GM12878 (cell line): Measurements from ENCODE around the gene DIDO1. TPM values are rescaled to one million over a fixed set of nuclear protein-coding genes. Genes with fewer than 3 reads are reported as not detected.

ENCODE experiments used
- ATAC-seq: fragments of 200-7000 bp; cut with Tn5 transposase; 3 replicates; pipeline ENCODE4 v1.9.1; 2020; ENCODE audit warnings: mild to moderate bottlenecking, moderate library complexity
- BruUV-seq: library from RNA; stranded (reverse); fragments of 400-500 nt; replicated peaks from 2 replicates; lab custom pipeline; 2021; lab: Mats Ljungman, UMichigan
- CTCF ChIA-PET: fragments of 300-600 bp; sonication (Branson Sonifier 250); formaldehyde crosslinking; extraction: SDS; loops from one replicate; lab custom pipeline; 2021; ENCODE audit warnings: inconsistent platforms; lab: Yijun Ruan, JAX
- POLR2A ChIA-PET: fragments of 350-600 bp; formaldehyde crosslinking; extraction: SDS; loops from one replicate; lab custom pipeline; 2021; ENCODE audit warnings: inconsistent platforms; lab: Charles Lee
- RAD21 ChIA-PET: fragments of 300-600 bp; sonication (Branson Sonifier 250); formaldehyde crosslinking; loops from one replicate; lab custom pipeline; 2023; ENCODE audit warnings: antibody characterized with exemption; ENCODE audit not compliant: unreplicated experiment; lab: Charles Lee
- SMC1A ChIA-PET: fragments of 300-600 bp; sonication (Branson Sonifier 250); formaldehyde crosslinking; loops from one replicate; lab custom pipeline; 2023; ENCODE audit not compliant: unreplicated experiment, uncharacterized antibody; lab: Charles Lee
- DNase-seq: peaks from one replicate; pipeline ENCODE4 v3.0.0-alpha.2; 2011; ENCODE audit warnings: low read depth, low spot score
- FAIRE-seq: peaks from 3 replicates; lab custom pipeline; 2011; peaks lifted over from hg19 to GRCh38; lab: Jason Lieb, UNC
- H2AFZ ChIP-seq: 2 replicates; pipeline ENCODE4 v1.6.0; 2011; ENCODE audit warnings: low read depth, low read length, control low read depth; ENCODE audit not compliant: control insufficient read depth
- H3K27ac ChIP-seq: 2 replicates; pipeline ENCODE4 v1.5.1; 2011; ENCODE audit warnings: control low read depth; ENCODE audit not compliant: control insufficient read depth, insufficient read depth
- H3K27me3 ChIP-seq, 2 experiments: replicated peaks in 1 of 2; 2 replicates each; pipeline versions ENCODE4 v1.6.0 to v1.6.1; 2011; ENCODE audit warnings: low read length in 1 of 2; ENCODE audit not compliant: control insufficient read depth in 2 of 2, insufficient read depth in 2 of 2
- H3K36me3 ChIP-seq, 2 experiments: 2 replicates each; pipeline ENCODE4 v1.5.1; 2011; ENCODE audit warnings: low read length in 1 of 2; ENCODE audit not compliant: control insufficient read depth in 2 of 2, insufficient read depth in 2 of 2
- H3K4me1 ChIP-seq: 2 replicates; pipeline ENCODE4 v1.6.1; 2011; ENCODE audit warnings: mild to moderate bottlenecking, low read length, moderate library complexity, mixed read lengths; ENCODE audit not compliant: control insufficient read depth, insufficient read depth
- H3K4me2 ChIP-seq: 2 replicates; pipeline ENCODE4 v1.6.0; 2011; ENCODE audit warnings: control low read depth; ENCODE audit not compliant: control insufficient read depth, insufficient read depth
- H3K4me3 ChIP-seq: fragments of 200-600 bp; sonication (generic); 2 replicates; pipeline ENCODE4 v1.5.1; 2016
- H3K79me2 ChIP-seq: 2 replicates; pipeline ENCODE4 v1.6.0; 2011; ENCODE audit warnings: low read length; ENCODE audit not compliant: control insufficient read depth, insufficient read depth
- H3K9ac ChIP-seq: 2 replicates; pipeline ENCODE4 v1.8.0; 2011; ENCODE audit warnings: low read length, control low read depth, mixed read lengths; ENCODE audit not compliant: control insufficient read depth, insufficient read depth
- H3K9me3 ChIP-seq: replicated peaks from 3 replicates; pipeline ENCODE4 v1.5.1; 2011; ENCODE audit warnings: mild to moderate bottlenecking, low read length; ENCODE audit not compliant: control insufficient read depth, insufficient read depth
- H4K20me1 ChIP-seq: 2 replicates; pipeline ENCODE4 v1.6.0; 2011; ENCODE audit not compliant: control insufficient read depth, insufficient read depth
- ATF3 ChIP-seq: IDR thresholded peaks from 2 replicates; pipeline ENCODE4 v1.6.1; 2011; ENCODE audit warnings: low read depth, mild to moderate bottlenecking, low read length, moderate library complexity, borderline replicate concordance; ENCODE audit errors: extremely low read depth
- BACH1 ChIP-seq: fragments of 450-650 bp; IDR thresholded peaks from 2 replicates; pipeline ENCODE4 v1.6.1; 2017; ENCODE audit warnings: mild to moderate bottlenecking, borderline replicate concordance
- CBX5 ChIP-seq: sonication (generic); IDR thresholded peaks from 2 replicates; pipeline ENCODE4 v1.6.1; 2016; ENCODE audit warnings: low read depth, moderate library complexity, mild to moderate bottlenecking, inconsistent platforms
- KLF5 ChIP-seq: fragments of 450-650 bp; IDR thresholded peaks from 2 replicates; pipeline ENCODE4 v1.6.1; 2014; ENCODE audit warnings: mild to moderate bottlenecking; ENCODE audit not compliant: partially characterized antibody
- MLLT1 ChIP-seq: fragments of 450-650 bp; IDR thresholded peaks from 2 replicates; pipeline ENCODE4 v1.6.1; 2016; ENCODE audit warnings: mild to moderate bottlenecking
- MYB ChIP-seq: fragments of 150-350 bp; IDR thresholded peaks from 2 replicates; pipeline ENCODE4 v1.6.1; 2014; ENCODE audit warnings: mild to moderate bottlenecking, low read depth, low read length, borderline replicate concordance
- NRF1 ChIP-seq: conservative IDR thresholded peaks from 2 replicates; pipeline ENCODE4 v1.6.1; 2011; ENCODE audit warnings: mild to moderate bottlenecking, low read depth, low read length, improper control_type of control experiment
- TAF1 ChIP-seq: IDR thresholded peaks from 2 replicates; pipeline ENCODE4 v1.6.1; 2011; ENCODE audit warnings: mild to moderate bottlenecking, low read depth, low read length, borderline replicate concordance
- ZNF217 ChIP-seq: fragments of 450-650 bp; IDR thresholded peaks from 2 replicates; pipeline ENCODE4 v1.6.1; 2017; ENCODE audit warnings: antibody characterized with exemption, mild to moderate bottlenecking
- WGBS: methylation state at CpG from one replicate; pipeline ENCODE4 v1.1.6; 2016; ENCODE audit warnings: low lambda C conversion rate; ENCODE audit not compliant: insufficient replicate concordance, insufficient coverage; ENCODE audit errors: missing lambda C conversion rate; 5-methylcytosine and 5-hydroxymethylcytosine counted together
- in situ Hi-C: fragments of 300-500 bp; cut with MboI; formaldehyde crosslinking; loops from 9 replicates; pipeline ENCODE4 v1.14.3; 2018; ENCODE audit warnings: mixed read lengths
- intact Hi-C: fragments of 100-400 bp; cut with micrococcal nuclease; formaldehyde crosslinking; loops from one replicate; pipeline ENCODE4 v1.14.2; 2022; ENCODE audit not compliant: unreplicated experiment
- polyA plus RNA-seq, 11 experiments: library from polyadenylated mRNA; depleted of rRNA in 4 of 11; unstranded in 6 of 11; stranded (reverse) in 5 of 11; fragments of >200 nt; fragmentation: Nextera tagmentation in 4 of 11; fragmentation: Illumina TruSeq in 1 of 11; extraction: Ambion mirVana in 4 of 11; extraction: Trizol in 1 of 11; gene quantifications; 1 replicate in 1 of 11; 2 replicates in 10 of 11; pipeline versions ENCODE4 v1.2.1 to v1.2.3, GENCODE V29; 2011 to 2016; ENCODE audit warnings: inconsistent platforms in 2 of 11, missing spikeins in 2 of 11, low read depth in 1 of 11
- total RNA-seq, 4 experiments: library from RNA; depleted of rRNA in 3 of 4; stranded (reverse); fragments of >200 nt in 3 of 4; fragmentation: Illumina TruSeq in 1 of 4; extraction: Trizol in 1 of 4; gene quantifications; 2 replicates each; pipeline versions ENCODE4 v1.2.1 to v1.2.3, GENCODE V29; 2013 to 2021

DIDO1 gene
- total and polyA plus RNA-seq, 10 of the 15 experiments (the other 5 are each of a cell fraction or from before 2014, with no cell fraction given): 5.5 to 56.4 (median 38.4) TPM

GRCh38 chr20:62906647-62907375 is 19.5 kb downstream of the DIDO1 start:
- Histone ChIP-seq H3K79me2 (peaks cover 1% of the 10 kb centered on the region; the same call in 1 of the 2 replicates), H3K9me3 (no peaks in the 10 kb centered on the region), H4K20me1 (peaks cover 2% of the 10 kb centered on the region; the same call in 1 of the 2 replicates), H3K9ac (no peak overlapping the region), H3K27me3 (no peaks in the 10 kb centered on the region), H3K27ac (no peak overlapping the region), H3K4me3 (no peak overlapping the region), H3K4me2 (no peak overlapping the region), H3K4me1 (no peaks in the 10 kb centered on the region), H3K36me3 (peaks cover 51% of the 10 kb centered on the region in 2 experiments), H2AFZ (no peak overlapping the region)
- 92% methylated on average over 31 of the region's 31 CpGs for WGBS
- SMC1A ChIA-PET: interaction anchor here (1.1 to 2.3 kb wide), 5 partner anchors 10 to 47 kb away, joined by 3 to 8 read pairs (median 7); no protein-coding TSS in a partner anchor
- TF ChIP-seq MYB: no peak
- TF ChIP-seq CBX5: no peak
- TF ChIP-seq MLLT1: no peak
- TF ChIP-seq ATF3: no peak
- no peak for TF ChIP-seq NRF1
- TF ChIP-seq KLF5: no peak
- TF ChIP-seq ZNF217: no peak
- no peak for TF ChIP-seq BACH1
- TF ChIP-seq TAF1: no peak
- RAD21 ChIA-PET: interaction anchor here (1.4 to 1.8 kb wide), 2 partner anchors 10 to 102 kb away, joined by 6 to 7 read pairs; no protein-coding TSS in a partner anchor
- in situ Hi-C loops: no loop called here
- FAIRE-seq (no peak), ATAC-seq (no peak), DNase-seq (no peak)
- CTCF ChIA-PET: interaction anchor here (0.6 to 2.8 kb wide), 10 partner anchors 9 to 47 kb away, joined by 3 to 27 read pairs (median 6); partner anchors contain the start of genes GID8 and SLC17A9
- intact Hi-C loops: no loop called here
- POLR2A ChIA-PET: interaction anchor here (0.5 kb wide), 1 partner anchor 31 kb away, joined by 3 read pairs; no protein-coding TSS in a partner anchor
- no TSS peak for BruUV-seq
